ENCODE results near the gene NPC1L1. TPM values are rescaled to one million over a fixed set of nuclear protein-coding genes. Genes with fewer than 3 reads are reported as not detected.
"Not testable (repeated sequence)": the region's sequence is repeated elsewhere in the genome, so short reads cannot be mapped to it uniquely, and the experiment has no call there.

The NPC1L1 gene
- total RNA-seq, 2 donors from 2014 or later = 0.85 to 2.2 TPM

- H3K27ac ChIP-seq = no peak overlapping the region
- H3K36me3 ChIP-seq = no peaks in the 10 kb centered on the region
- no peaks in the 10 kb centered on the region for H3K9me3 ChIP-seq
- no peaks in the 10 kb centered on the region for H3K27me3 ChIP-seq (replicated peaks; ENCODE audit: insufficient read depth)
- ATAC-seq (ENCODE audit: insufficient number of reproducible peaks, low FRiP score, low read depth) = no peak
- no peak for TF ChIP-seq CTCF (IDR thresholded peaks at IDR 0.05)
- H3K4me3 ChIP-seq = no peak overlapping the region
- H3K4me1 ChIP-seq (ENCODE audit: control insufficient read depth in 1 of 2, low read depth in 2 of 2) = no peaks in the 10 kb centered on the region
- no peak for DNase-seq (ENCODE audit: low spot score)
These were observed 16.4 kb upstream of the NPC1L1 start for GRCh38 chr7:44557485-44557884.

GRCh38 chr7:44555350-44555749, 14.2 kb upstream of the NPC1L1 start:
- no peaks in the 10 kb centered on the region for H3K36me3 ChIP-seq
- no peak for TF ChIP-seq CTCF (IDR thresholded peaks at IDR 0.05)
- ATAC-seq (ENCODE audit: insufficient number of reproducible peaks, low FRiP score, low read depth) (no peak), DNase-seq (ENCODE audit: low spot score) (no peak)
- H3K4me3 ChIP-seq = no peak overlapping the region
- no peaks in the 10 kb centered on the region for H3K9me3 ChIP-seq
- no peak overlapping the region for H3K27ac ChIP-seq
- H3K27me3 ChIP-seq (replicated peaks; ENCODE audit: insufficient read depth) = no peaks in the 10 kb centered on the region
- H3K4me1 ChIP-seq (ENCODE audit: control insufficient read depth in 1 of 2, low read depth in 2 of 2) = no peaks in the 10 kb centered on the region

- not testable (repeated sequence) for H3K4me3 ChIP-seq; H3K9me3 ChIP-seq; DNase-seq (ENCODE audit: low spot score); ATAC-seq (ENCODE audit: insufficient number of reproducible peaks, low FRiP score, low read depth); H3K36me3 ChIP-seq; H3K4me1 ChIP-seq (ENCODE audit: control insufficient read depth in 1 of 2, low read depth in 2 of 2); H3K27ac ChIP-seq; H3K27me3 ChIP-seq (replicated peaks; ENCODE audit: insufficient read depth)
These were observed 11.4 kb upstream of the NPC1L1 start for GRCh38 chr7:44552473-44553005.

GRCh38 chr7:44549457-44549856, 8.3 kb upstream of the NPC1L1 start:
- no peaks in the 10 kb centered on the region for H3K9me3 ChIP-seq
- ATAC-seq (ENCODE audit: insufficient number of reproducible peaks, low FRiP score, low read depth) (no peak), DNase-seq (ENCODE audit: low spot score) (no peak)
- no peak overlapping the region for H3K27ac ChIP-seq
- H3K36me3 ChIP-seq = no peaks in the 10 kb centered on the region
- H3K4me1 ChIP-seq (ENCODE audit: control insufficient read depth in 1 of 2, low read depth in 2 of 2) = no peaks in the 10 kb centered on the region
- TF ChIP-seq CTCF (IDR thresholded peaks at IDR 0.05) = no peak
- no peaks in the 10 kb centered on the region for H3K27me3 ChIP-seq (replicated peaks; ENCODE audit: insufficient read depth)
- no peak overlapping the region for H3K4me3 ChIP-seq

- H3K36me3 ChIP-seq = no peaks in the 10 kb centered on the region
- H3K27me3 ChIP-seq (replicated peaks; ENCODE audit: insufficient read depth) = no peaks in the 10 kb centered on the region
- DNase-seq (ENCODE audit: low spot score) (no peak), ATAC-seq (ENCODE audit: insufficient number of reproducible peaks, low FRiP score, low read depth) (no peak)
- no peaks in the 10 kb centered on the region for H3K4me1 ChIP-seq (ENCODE audit: control insufficient read depth in 1 of 2, low read depth in 2 of 2)
- no peaks in the 10 kb centered on the region for H3K9me3 ChIP-seq
- no peak overlapping the region for H3K4me3 ChIP-seq
- no peak for TF ChIP-seq CTCF (IDR thresholded peaks at IDR 0.05)
- H3K27ac ChIP-seq = no peak overlapping the region
These were observed 7.8 kb upstream of the NPC1L1 start for GRCh38 chr7:44548893-44549292.

GRCh38 chr7:44547536-44548231, 6.6 kb upstream of the NPC1L1 start:
- no peaks in the 10 kb centered on the region for H3K9me3 ChIP-seq
- no peaks in the 10 kb centered on the region for H3K4me1 ChIP-seq (ENCODE audit: control insufficient read depth in 1 of 2, low read depth in 2 of 2)
- H3K27me3 ChIP-seq (replicated peaks; ENCODE audit: insufficient read depth) = no peaks in the 10 kb centered on the region
- ATAC-seq (ENCODE audit: insufficient number of reproducible peaks, low FRiP score, low read depth) (no peak), DNase-seq (ENCODE audit: low spot score) (no peak)
- H3K4me3 ChIP-seq = no peak overlapping the region
- no peaks in the 10 kb centered on the region for H3K36me3 ChIP-seq
- H3K27ac ChIP-seq = no peak overlapping the region
- no peak for TF ChIP-seq CTCF (IDR thresholded peaks at IDR 0.05)
